Myocyte (in vitro differentiated cells): ENCODE data around the gene CLDN6. TPM values are rescaled to one million over a fixed set of nuclear protein-coding genes. Genes with fewer than 3 reads are reported as not detected.
A peak's percentile ranks its signal among the peaks of the same experiment; 100 is the strongest.
"Not testable (repeated sequence)": the region's sequence is repeated elsewhere in the genome, so short reads cannot be mapped to it uniquely, and the experiment has no call there.

Experiments used
- DNase-seq: peaks from one replicate; pipeline ENCODE4 v3.0.0-alpha.2; 2012; ENCODE audit warnings: low read depth
- polyA plus RNA-seq: library from polyadenylated mRNA; unstranded; fragments of >200 nt; gene quantifications from one replicate; pipeline ENCODE4 v1.2.1, GENCODE V29; 2012; ENCODE audit warnings: missing spikeins
- total RNA-seq: library from RNA; depleted of rRNA; stranded (reverse); fragments of >200 nt; gene quantifications from 2 replicates; pipeline ENCODE4 v1.2.3, GENCODE V29; 2014

Gene CLDN6, protein sequence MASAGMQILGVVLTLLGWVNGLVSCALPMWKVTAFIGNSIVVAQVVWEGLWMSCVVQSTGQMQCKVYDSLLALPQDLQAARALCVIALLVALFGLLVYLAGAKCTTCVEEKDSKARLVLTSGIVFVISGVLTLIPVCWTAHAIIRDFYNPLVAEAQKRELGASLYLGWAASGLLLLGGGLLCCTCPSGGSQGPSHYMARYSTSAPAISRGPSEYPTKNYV
- total RNA-seq, result 0.52 TPM in 1 of 2 replicates, not detected in the other
- 0.83 TPM for polyA plus RNA-seq

DNA sequence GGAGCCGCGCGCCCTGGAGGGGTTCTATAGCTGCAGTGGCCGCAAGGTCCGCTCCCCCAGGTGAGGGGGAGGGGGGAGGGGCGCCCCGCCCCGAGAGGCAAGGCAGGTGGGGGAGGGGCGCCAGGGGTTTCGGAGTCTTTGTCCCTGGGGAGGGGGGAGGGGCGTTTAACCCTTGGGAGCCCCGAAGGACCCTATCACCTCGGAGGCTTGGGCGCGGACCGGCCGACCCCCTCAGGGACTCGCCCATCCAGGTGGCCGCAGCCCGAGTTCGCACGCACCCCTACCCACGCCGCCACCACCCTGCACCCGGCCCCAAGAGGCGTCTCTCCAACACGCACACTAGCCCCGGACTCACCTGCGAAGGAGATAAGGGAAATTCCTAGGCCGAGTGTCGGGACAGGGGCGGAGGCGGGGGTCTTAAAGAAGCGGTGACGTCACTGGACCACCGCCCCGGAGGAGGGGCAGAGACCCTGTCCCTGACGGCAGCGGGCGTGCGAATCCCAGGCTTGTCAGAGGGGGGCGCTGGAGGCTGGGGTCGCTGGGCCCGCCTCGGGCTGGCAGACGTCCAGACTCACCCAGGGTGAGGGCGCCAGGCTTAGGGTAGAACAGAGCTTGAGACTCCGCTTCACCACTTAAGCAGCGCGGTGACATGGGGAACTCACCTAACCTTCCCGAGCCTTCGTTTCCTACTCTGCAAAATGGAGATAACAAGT is at the start of gene CLDN6:
TSS of gene CLDN6 (minus strand) at position 390 of the 713 bp plus-strand sequence. CDS start 2,162 bp downstream, outside the sequence.
- no peak for DNase-seq

DNA sequence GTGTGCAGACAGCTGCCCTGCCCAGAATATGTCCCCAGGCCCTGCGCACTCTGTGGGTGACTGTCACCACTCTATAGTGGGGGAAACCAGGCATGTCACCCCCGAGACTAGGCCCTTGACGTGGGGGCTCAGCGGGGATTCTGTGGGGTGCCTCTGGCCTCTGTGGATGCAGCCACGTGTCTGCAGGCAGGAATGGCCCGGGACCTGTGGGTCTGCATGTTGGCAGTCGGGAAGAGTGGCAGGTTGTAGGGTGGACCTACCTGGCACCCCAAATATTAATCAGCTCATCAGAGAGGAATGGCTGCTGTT is 48.4 kb upstream of the CLDN6 start:
- DNase-seq, result no peak

DNA sequence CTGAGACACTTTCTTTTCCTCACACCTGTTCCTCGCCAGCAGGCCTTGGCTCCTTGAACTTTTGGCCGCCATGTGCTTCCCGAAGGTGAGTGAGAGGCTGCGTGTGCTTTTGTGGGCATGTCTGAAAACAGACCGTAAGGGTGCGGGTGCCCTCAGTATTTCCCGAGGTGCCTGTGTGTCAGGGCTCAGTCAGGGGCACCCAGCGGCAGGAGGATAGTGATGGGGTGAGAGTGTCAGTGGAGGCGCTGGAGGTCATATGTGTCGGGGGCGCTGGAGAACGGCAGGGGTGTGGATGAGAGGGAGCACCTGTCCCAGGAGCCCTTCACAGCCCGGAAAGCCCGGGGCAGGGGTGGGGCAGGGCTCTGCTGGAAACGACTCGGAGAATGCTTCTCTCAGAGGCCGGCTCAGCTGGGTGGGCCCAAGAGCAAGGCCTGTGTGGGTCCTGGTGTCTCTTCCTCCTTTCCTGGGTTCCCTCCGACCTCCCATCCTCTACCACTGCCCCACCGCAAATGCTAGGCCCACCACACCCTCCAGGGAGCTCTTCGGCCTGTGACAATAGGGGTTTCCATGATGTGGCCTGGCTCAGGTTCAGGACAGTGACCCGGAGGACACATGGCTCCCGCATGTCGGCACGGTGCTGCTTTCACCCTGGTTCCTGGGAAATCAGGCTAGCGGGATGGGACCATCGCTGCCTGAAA is 47.9 kb upstream of the CLDN6 start:
- DNase-seq, result peak; percentile 35

DNA sequence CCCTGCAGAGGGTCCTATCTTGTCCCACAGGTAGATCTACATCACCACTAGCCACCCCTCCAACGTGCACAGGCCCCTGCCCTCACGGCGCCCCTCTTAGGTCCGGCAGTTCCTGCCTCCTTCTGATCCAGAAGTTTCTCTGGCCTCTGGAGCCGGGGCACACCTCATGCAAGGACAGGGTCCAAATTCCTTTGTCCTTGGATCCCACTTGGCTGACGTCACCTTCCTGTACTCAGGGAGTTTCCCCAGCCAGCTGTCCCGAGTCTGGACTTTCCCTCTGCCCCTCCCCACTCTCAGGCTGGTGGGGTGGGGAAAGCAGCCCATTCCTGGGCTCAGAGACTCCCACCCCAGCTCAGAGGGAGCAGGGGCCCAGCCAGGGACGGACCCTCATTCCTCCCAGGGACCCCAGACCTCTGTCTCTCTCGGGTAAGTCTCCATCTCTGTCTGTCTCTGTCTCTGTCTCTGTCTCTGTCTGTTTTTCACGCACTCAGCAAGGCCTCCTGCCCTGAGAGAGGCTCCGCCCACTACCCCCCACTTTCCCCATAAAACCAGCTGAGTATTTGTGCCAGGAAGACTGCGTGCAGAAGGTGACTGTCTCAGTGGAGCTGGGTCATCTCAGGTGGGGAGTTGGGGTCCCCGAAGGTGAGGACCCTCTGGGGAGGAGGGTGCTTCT is 47.2 kb upstream of the CLDN6 start, which contains the start of gene IL32:
TSS of gene IL32 (plus strand) at position 572 of the 673 bp plus-strand sequence. CDS start 172 bp downstream, outside the sequence.
- DNase-seq, result peak; percentile 94

DNA sequence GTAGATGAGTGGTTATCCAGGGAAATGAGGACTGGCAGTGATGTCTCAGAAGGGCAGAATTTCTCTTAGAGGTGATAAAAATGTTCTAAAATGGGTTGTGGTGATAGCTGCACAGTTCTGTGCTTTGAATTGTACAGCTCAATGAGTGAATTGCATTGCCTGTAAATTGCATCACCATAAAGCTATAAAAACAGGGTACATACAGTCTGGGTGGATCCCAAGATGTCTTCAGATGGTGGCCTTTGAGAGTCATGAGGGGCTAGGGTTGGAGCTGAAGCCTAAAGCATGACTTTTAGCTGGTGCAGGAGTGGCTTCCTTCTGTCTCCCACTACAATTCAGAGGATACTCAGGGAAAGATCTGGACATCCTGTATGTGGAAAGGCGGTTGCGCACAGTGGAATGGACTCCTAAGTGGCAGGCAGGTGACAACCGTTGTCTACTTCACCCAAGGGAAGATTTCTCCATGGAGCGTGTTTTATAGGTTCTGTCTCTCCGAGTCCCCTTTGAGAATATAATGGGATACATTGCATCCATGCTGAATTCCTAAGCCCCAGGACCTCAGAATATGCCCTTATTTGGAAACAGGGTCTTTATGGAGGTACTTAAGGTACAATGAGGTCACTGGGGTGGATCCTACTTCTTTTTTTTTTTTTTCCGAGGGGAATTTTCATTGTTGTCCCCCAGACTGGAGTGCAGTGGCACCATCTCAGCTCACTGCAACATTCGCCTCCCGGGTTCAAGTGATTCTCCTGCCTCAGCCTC is 45.8 kb upstream of the CLDN6 start:
- no peak for DNase-seq

DNA sequence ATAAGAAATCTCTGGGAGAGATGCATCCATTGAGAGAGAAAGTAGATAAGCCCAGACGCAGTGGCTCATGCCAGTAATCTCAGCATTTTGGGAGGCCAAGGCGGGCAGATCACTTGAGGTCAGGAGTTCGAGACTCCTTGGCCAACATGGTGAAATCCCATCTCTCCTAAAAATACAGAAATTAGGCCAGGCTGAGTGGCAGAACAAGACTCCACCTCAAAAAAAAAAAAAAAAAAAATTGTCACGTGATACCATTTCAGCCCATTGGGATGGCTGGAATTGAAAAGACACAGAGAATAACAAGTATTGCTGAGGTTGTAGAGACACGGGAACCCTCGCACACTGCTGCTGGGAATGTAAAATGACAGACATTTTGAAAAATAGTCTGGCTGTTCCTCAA is 44.6 kb upstream of the CLDN6 start:
- DNase-seq, result no peak

DNA sequence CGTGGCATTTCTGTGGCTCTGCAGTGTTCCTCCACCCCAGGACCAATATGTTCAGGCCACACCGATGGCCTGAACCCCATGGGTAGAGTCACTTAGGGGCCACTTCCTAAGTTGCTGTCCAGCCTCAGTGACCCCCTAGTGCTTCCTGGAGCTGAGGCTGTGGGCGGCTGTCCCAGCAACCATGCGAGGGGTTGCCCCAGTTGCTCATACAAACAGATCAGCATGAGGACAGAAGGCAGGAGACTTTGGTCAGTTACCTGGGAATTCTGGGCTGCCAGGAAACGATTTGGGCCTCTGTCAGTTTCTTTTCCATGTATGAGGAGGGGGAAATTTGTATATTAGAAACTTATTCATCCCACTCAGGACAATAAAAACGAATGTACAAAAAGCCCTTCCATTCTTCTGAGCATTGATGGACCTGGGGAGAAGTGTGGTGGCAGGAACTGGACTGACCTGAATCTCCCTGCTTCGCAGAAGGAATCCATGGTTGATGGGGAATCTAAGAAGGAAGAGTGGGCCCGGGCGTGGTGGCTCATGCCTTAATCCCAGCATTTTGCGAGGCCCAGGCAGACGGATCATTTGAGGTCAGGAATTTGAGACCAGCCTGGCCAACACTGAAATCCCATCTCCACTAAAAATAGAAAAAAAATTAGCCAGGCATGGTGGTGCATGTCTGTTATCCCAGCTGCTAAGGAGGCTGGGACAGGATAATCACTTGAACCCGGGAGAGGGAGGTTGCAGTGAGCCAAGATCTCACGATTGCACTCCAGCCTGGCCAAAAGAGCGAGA is 42.5 kb upstream of the CLDN6 start:
- peak; percentile 90 for DNase-seq

DNA sequence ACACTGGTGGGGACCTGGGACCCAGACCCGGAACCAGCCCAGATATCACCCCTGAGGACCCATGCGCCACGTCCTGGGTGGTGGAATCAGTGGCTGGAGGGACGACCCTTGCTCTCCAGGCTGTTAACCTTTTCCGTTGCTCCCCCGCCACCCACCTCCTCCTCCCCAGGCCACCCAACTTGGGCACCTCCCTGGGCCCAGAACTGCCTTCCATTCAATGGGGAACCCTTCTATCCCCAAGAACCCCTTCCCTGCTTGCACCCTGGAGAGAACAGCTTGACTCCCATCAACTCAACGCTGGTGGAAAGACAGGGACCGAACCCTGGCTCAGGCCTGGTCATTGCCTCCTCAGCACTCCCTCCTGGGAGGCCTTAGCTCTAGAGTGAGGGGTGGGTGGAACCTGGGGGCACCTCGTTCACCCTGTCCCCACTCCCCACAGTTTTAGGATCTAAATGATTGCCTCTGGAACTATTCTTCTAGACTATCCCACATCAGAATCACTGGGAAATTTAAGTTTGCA is 41.8 kb upstream of the CLDN6 start:
- DNase-seq, result no peak

DNA sequence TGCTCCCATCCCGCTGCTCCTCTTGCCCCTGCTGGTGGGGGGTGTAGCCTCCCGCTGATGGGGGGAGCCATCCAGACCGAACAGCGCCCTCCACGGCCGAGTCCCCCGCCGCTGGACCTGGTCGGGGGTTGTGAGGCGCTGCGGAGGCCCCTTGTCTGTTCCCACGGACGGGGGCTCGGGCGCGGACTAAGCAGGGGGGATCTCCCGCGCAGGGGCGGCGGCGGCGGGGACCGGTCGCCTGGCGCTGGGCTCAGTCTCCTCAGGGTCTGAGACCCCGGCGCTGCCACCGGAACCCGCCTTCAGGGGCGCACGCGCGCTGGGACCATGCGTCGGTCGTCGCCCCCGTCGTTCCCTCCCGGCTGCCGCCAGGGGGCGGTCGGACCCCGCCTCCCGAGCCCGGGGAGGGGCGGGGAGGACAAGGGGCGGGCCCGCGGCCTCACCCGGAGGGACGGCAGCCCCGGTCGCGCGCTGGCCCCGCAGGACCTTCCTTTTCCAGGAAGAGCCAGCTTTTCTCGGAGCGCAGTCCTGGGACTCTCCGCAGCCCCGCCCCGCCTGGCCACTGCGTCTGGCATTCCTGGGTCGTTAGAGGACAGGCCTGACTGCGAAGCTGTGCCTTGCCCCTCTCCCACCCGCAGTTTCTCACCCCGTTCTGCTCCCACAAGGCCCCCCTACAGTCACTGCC is 41.2 kb upstream of the CLDN6 start:
- peak; percentile 95 for DNase-seq

DNA sequence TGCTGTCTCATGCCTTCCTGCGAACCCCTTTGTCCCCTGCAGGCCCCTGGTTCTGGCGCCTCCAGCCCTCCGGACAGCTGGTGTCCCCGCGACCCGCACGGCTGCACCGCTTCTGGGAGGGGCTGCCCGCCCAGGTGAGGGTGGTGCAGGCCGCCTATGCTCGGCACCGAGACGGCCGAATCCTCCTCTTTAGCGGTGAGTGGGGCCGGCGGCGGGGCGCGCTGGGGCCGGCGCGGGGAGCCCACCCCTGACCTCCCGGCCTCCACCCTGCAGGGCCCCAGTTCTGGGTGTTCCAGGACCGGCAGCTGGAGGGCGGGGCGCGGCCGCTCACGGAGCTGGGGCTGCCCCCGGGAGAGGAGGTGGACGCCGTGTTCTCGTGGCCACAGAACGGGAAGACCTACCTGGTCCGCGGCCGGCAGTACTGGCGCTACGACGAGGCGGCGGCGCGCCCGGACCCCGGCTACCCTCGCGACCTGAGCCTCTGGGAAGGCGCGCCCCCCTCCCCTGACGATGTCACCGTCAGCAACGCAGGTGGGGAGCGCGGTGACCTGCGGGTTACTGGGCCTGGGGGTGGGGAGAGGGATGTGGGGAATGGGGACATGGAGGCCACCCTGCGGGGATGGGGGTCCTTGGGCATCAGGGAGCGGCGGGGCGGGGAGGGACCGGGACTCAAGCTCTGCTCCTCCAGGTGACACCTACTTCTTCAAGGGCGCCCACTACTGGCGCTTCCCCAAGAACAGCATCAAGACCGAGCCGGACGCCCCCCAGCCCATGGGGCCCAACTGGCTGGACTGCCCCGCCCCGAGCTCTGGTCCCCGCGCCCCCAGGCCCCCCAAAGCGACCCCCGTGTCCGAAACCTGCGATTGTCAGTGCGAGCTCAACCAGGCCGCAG is 40.4 kb upstream of the CLDN6 start:
- DNase-seq, result peak; percentile 47

DNA sequence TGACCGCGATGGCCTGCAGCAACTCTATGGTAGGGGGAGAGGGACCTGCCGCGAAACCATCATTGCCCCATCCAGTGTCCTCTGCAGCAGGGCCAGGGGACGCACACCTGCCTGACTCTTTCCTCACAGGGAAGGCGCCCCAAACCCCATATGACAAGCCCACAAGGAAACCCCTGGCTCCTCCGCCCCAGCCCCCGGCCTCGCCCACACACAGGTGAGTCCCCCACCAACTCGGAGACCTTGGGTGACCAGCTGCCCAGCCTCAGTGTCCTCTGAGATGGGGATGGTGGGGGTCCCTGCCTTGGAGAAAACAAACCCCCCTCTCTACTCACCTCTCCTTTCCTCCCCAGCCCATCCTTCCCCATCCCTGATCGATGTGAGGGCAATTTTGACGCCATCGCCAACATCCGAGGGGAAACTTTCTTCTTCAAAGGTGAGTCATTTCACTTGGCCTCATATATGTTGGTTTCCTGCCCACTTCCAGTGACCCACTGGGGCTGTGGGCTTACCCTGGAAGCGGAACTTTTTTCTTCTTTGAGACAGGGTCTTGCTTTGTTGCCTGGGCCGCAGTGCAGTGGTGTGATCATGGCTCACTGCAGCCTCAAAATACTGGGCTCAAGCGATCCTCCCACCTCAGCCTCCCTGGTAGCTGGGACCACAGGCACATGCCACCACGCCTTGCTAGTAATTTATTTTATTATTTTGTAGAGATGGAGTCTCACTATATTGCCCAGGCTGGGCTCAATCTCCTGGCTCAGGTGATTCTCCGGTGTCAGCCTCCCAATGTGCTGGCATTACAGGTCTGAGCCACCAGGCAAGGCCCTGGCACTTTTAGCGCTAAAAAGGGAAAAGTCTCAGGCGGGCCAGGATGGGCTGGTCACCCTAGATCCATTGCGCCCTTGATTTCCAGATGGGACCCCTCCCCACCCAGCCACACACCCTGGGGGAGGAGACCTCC is 39.5 kb upstream of the CLDN6 start:
- DNase-seq, result no peak

DNA sequence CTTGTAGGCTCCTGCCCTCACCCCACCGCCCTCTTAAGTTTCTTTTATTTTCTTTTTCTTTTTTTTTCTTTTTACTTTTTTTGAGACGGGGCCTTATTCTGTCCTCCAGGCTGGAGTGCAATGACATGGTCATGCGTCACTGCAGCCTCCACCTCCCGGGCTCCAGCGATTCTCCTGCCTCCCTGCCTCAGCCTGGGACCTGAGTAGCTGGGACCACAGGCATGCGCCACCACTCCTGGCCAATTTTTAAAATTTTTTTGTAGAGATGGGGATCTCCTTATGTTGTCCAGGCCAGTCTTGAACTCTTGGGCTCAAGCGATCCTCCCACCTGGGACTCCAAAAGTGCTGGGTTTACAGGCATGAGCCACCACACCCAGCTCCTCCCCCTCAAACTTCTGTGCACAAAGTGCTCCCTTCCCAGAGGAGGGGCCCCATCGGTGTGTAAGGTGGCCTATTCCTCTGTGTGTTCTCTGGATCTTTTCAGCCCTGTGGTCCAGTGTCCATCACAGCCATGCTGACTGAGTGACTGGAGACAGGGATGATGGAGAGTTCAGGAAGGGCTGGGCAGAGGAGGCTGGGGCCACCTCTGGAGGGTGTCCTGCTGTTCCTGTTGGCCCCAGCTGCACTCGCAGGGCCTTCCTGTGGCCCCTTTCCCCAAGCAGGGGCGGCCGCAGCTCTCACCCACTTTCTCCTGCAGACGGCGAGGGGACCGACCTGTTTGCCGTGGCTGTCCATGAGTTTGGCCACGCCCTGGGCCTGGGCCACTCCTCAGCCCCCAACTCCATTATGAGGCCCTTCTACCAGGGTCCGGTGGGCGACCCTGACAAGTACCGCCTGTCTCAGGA is 38.6 kb upstream of the CLDN6 start:
- DNase-seq, result no peak

DNA sequence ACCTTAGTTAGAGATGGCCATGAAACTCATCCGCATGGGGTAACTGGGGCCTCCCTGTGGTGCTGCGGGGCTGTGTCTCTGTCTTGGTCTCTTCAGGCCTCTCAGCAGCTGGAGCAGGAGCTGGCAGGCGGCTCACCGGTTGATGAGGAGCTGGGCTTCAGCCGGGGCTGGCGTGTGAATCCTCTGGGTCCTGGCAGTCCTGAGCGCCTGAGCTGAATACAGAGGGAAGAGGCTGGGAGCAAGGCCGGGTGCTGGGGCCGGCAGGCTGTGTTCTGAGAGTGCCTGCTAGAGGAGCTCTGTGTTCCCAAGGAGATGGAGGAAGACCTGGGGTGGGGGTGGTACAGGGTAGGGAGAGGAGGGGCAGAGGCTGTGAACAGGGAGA is 37.7 kb upstream of the CLDN6 start:
- not testable (repeated sequence) for DNase-seq

DNA sequence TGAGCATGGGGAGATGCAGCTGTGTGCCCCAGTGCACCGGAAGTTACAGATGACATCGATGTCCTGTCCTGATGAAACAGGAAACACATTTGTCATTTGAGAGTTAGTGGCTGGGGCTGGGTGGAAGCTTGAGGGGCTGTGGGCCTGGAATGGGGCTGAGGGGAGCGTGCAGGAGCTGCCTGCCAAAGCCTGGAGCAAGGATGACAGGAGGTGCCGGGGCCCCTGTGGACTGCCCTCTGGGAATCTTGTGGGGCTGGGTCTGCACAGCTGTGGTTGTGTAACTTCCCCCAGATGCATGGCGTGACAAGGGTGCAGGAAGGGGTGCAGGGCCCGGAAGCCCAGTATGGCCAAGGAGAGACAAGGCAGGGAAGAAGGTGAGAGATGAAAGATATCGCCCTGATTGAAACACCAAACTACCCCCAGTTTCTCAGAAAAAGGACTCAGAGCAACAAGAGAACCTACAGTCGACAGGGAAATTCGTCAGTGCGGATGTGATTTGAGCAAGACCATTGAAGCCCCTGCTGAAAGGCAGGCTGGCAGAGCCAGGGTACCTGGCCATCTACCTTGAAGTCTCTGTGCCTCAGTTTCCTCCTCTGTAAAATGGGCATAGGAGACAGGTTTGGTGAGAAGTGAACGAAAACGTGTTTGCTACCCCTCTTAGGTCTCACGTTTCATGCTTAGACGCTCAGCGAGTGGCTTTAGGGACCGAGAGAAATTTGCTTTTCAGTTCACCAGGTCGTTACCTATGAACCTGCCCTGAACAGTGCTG is 37.2 kb upstream of the CLDN6 start:
- DNase-seq, result no peak

DNA sequence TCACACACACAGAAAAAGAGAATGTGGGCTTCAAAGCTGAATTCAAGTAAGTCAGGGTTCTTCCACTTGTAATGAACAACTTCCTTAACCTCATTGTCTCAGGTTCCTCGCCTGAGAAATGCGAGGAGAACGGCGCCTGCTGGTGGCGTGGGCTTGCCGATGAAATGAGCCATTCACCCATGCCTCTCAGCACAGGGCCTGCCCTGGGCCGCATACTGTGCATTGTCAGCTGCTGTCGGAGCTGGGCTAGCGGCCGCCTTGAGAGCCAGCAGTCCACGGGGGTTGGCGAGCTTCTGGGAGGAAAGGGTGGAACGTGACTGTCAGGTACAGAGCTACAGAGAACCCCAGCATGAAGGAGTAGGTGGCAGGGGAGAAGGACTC is 35.3 kb upstream of the CLDN6 start:
- DNase-seq, result not testable (repeated sequence)
